COLO668 (cell line): Measurements from ENCODE around the gene THRAP3.
"Not testable (repeated sequence)": the region's sequence is repeated elsewhere in the genome, so short reads cannot be mapped to it uniquely, and the experiment has no call there.

Source experiments
- DNase-seq: peaks from one replicate; lab custom pipeline; 2025; ENCODE audit not compliant: unreplicated experiment; lab: John Stamatoyannopoulos, UW

Gene THRAP3

GRCh38 chr1:36223996-36224536 is at the start of gene THRAP3:
TSS of gene THRAP3 (plus strand) at chr1:36224443. CDS start at chr1:36282564, 58,121 bp downstream.
- peak; percentile 100 for DNase-seq

GRCh38 chr1:36174713-36175112 is 49.5 kb upstream of the THRAP3 start:
- DNase-seq: peak; percentile 75

- DNase-seq: peak; percentile 82
Observed at GRCh38 chr1:36175137-36176095, 48.8 kb upstream of the THRAP3 start.

GRCh38 chr1:36176106-36176949 is 47.9 kb upstream of the THRAP3 start:
- DNase-seq: no peak

- DNase-seq: no peak
Observed at GRCh38 chr1:36177589-36178431, 46.4 kb upstream of the THRAP3 start.

- DNase-seq: no peak
Observed at GRCh38 chr1:36178471-36179219, 45.6 kb upstream of the THRAP3 start.

- DNase-seq: no peak
Observed at GRCh38 chr1:36179220-36179600, 45.0 kb upstream of the THRAP3 start.

- no peak for DNase-seq
Observed at GRCh38 chr1:36182734-36183133, 41.5 kb upstream of the THRAP3 start.

GRCh38 chr1:36183309-36183856 is 40.9 kb upstream of the THRAP3 start:
- no peak for DNase-seq

GRCh38 chr1:36187800-36188593 is 36.2 kb upstream of the THRAP3 start:
- DNase-seq: peak; percentile 89

- DNase-seq: not testable (repeated sequence)
Observed at GRCh38 chr1:36196805-36197204, 27.4 kb upstream of the THRAP3 start.

GRCh38 chr1:36198641-36199040 is 25.6 kb upstream of the THRAP3 start:
- DNase-seq: no peak

- DNase-seq: peak; percentile 29
Observed at GRCh38 chr1:36199934-36200741, 24.1 kb upstream of the THRAP3 start.

- no peak for DNase-seq
Observed at GRCh38 chr1:36203027-36203553, 21.2 kb upstream of the THRAP3 start.

GRCh38 chr1:36203554-36204346 is 20.5 kb upstream of the THRAP3 start:
- no peak for DNase-seq

- no peak for DNase-seq
Observed at GRCh38 chr1:36204347-36204909, 19.8 kb upstream of the THRAP3 start.
